SHP77 (cell line): Measurements from ENCODE around the gene SEPTIN10.
"Not testable (repeated sequence)": the region's sequence is repeated elsewhere in the genome, so short reads cannot be mapped to it uniquely, and the experiment has no call there.

Experiments used
- DNase-seq, 2 experiments: peaks; one replicate each; lab custom pipeline; 2025; lab: John Stamatoyannopoulos, UW

SEPTIN10 gene

GRCh38 chr2:109613922-109614714, at the start of gene SEPTIN10, which contains the start of gene SOWAHC:
TSS of gene SEPTIN10 (minus strand) at chr2:109613966. CDS start at chr2:109613827, 139 bp downstream.
TSS of gene SOWAHC (plus strand) at chr2:109614364. CDS start at chr2:109614490, 126 bp downstream.
- peak; percentile 90 to 95 for DNase-seq

GRCh38 chr2:109662889-109663288, 49.1 kb upstream of the SEPTIN10 start:
- DNase-seq: no peak

- DNase-seq: no peak
Measured at GRCh38 chr2:109660046-109660860, 46.5 kb upstream of the SEPTIN10 start.

GRCh38 chr2:109659396-109660045, 45.8 kb upstream of the SEPTIN10 start:
- DNase-seq: no peak

- DNase-seq: no peak
Measured at GRCh38 chr2:109655287-109655686, 41.5 kb upstream of the SEPTIN10 start.

- no peak for DNase-seq
Measured at GRCh38 chr2:109654326-109655050, 40.7 kb upstream of the SEPTIN10 start.

- DNase-seq: no peak
Measured at GRCh38 chr2:109649736-109650695, 36.2 kb upstream of the SEPTIN10 start.

GRCh38 chr2:109648041-109648527, 34.3 kb upstream of the SEPTIN10 start:
- DNase-seq: no peak

- no peak for DNase-seq
Measured at GRCh38 chr2:109647636-109648035, 33.9 kb upstream of the SEPTIN10 start.

GRCh38 chr2:109646961-109647360, 33.2 kb upstream of the SEPTIN10 start:
- DNase-seq: no peak

- DNase-seq: no peak
Measured at GRCh38 chr2:109645412-109646184, 31.8 kb upstream of the SEPTIN10 start.

GRCh38 chr2:109644571-109645275, 31.0 kb upstream of the SEPTIN10 start:
- DNase-seq: no peak

GRCh38 chr2:109640000-109640399, 26.2 kb upstream of the SEPTIN10 start:
- not testable (repeated sequence) for DNase-seq

- peak; percentile 14 to 30 for DNase-seq
Measured at GRCh38 chr2:109638795-109639194, 25.0 kb upstream of the SEPTIN10 start.

GRCh38 chr2:109637749-109638570, 24.2 kb upstream of the SEPTIN10 start:
- no peak for DNase-seq

GRCh38 chr2:109636317-109636716, 22.6 kb upstream of the SEPTIN10 start:
- DNase-seq: no peak

- no peak for DNase-seq
Measured at GRCh38 chr2:109635426-109636304, 21.9 kb upstream of the SEPTIN10 start.
